Activated T-helper 1 cell treated with Interleukin-2 at 50 U/mL for 16 hours (primary cell): ENCODE measurements around the gene WHAMM.
"Not testable (repeated sequence)": the region's sequence is repeated elsewhere in the genome, so short reads cannot be mapped to it uniquely, and the experiment has no call there.

ENCODE experiments used
- DNase-seq: peaks from one replicate; pipeline ENCODE4 v3.0.0-alpha.2; 2020; ENCODE audit warnings: low read depth

Gene WHAMM

GRCh38 chr15:82838096-82838735, 28.8 kb downstream of the WHAMM start:
- no peak for DNase-seq

GRCh38 chr15:82839136-82839535, 29.7 kb downstream of the WHAMM start:
- DNase-seq = no peak

GRCh38 chr15:82840166-82840565, 30.7 kb downstream of the WHAMM start:
- no peak for DNase-seq

GRCh38 chr15:82843566-82843965, 34.1 kb downstream of the WHAMM start:
- DNase-seq = no peak

GRCh38 chr15:82845686-82846085, 36.3 kb downstream of the WHAMM start:
- no peak for DNase-seq

GRCh38 chr15:82846621-82847020, 37.2 kb downstream of the WHAMM start:
- DNase-seq = no peak

- no peak for DNase-seq
These were observed 38.3 kb downstream of the WHAMM start for GRCh38 chr15:82847703-82848102.

GRCh38 chr15:82848241-82848993, 39.0 kb downstream of the WHAMM start:
- DNase-seq = no peak

GRCh38 chr15:82849556-82850512, 40.4 kb downstream of the WHAMM start:
- no peak for DNase-seq

- DNase-seq = no peak
These were observed 41.3 kb downstream of the WHAMM start for GRCh38 chr15:82850731-82851130.

- DNase-seq = no peak
These were observed 42.0 kb downstream of the WHAMM start for GRCh38 chr15:82851306-82851850.

- no peak for DNase-seq
These were observed 42.6 kb downstream of the WHAMM start for GRCh38 chr15:82851981-82852511.

- no peak for DNase-seq
These were observed 43.6 kb downstream of the WHAMM start for GRCh38 chr15:82852941-82853561.

- DNase-seq = no peak
These were observed 45.1 kb downstream of the WHAMM start for GRCh38 chr15:82854554-82854953.

GRCh38 chr15:82855286-82856100, 46.1 kb downstream of the WHAMM start:
- DNase-seq = no peak

GRCh38 chr15:82856397-82857170, 47.2 kb downstream of the WHAMM start:
- no peak for DNase-seq

GRCh38 chr15:82858932-82859331, 49.5 kb downstream of the WHAMM start:
- no peak for DNase-seq

GRCh38 chr15:82862886-82863285, 53.5 kb downstream of the WHAMM start:
- DNase-seq = no peak

- DNase-seq = no peak
These were observed 55.5 kb downstream of the WHAMM start for GRCh38 chr15:82864967-82865366.

- DNase-seq = not testable (repeated sequence)
These were observed 56.2 kb downstream of the WHAMM start for GRCh38 chr15:82865581-82865980.
